HuH-7 (cell line): ENCODE data around the gene REXO1.
"Not testable (repeated sequence)": the region's sequence is repeated elsewhere in the genome, so short reads cannot be mapped to it uniquely, and the experiment has no call there.

Source experiments
- DNase-seq: peaks from one replicate; pipeline ENCODE4 v3.0.0; 2011; ENCODE audit warnings: low spot score

REXO1 gene

GRCh38 chr19:1876496-1877279, 28.4 kb upstream of the REXO1 start:
- not testable (repeated sequence) for DNase-seq

- DNase-seq = peak; percentile 86
Observed at GRCh38 chr19:1875646-1876495, 27.6 kb upstream of the REXO1 start.

DNA sequence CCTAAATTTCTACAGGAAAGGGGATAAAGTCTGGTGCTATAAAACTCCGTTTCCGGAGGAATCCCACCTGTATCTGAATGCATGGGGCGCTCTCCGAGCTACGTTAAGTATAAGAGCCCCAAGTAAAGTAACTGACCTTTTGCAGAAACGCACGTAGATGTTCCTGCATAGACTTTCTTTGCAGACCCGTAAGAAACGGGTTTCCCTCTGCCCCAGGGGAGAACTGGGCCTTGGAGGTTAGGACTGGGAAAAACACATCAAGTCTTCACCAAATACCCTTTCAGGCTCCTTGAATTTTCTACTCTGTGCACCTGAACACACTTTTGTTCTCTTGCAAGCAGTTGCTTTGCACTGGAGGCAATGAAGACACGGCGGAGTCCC, 27.0 kb upstream of the REXO1 start:
- DNase-seq = not testable (repeated sequence)

- DNase-seq = no peak
Observed at GRCh38 chr19:1874554-1875185, 26.4 kb upstream of the REXO1 start.

- no peak for DNase-seq
Observed at GRCh38 chr19:1873524-1874473, 25.5 kb upstream of the REXO1 start.

DNA sequence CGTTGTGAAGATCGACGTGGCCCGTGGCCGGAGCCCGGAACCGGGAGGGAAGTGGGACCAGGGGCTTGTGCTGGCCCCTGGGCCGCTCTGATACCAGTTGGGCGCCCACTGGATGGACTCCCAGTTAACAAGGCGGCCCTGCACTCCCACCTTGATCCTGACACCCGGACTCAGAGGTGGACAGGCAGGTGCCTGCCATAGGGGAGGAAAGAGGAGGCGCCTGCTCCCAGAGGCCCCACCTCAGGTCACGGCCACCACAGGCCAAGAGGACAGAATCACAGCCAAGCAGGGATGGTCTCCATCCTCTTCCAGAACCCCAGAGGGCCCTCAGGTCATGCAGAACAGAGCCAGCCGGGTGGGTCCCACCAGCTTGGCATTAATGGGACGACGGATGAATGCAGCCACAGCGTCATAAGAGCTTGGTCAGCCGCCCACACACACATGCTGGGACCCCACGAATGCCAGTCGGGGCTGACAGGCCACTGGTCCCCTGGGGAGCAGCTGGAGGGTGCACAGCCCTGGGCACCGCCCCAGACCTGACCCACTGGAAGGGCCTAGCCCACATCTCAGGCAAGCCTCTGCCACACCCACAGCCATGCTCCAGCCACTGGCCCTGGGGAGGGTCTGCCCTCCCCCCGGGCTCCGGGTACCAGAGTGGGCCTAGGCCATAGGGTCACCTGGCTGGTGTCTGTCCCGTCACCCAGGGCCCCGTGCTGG, 24.7 kb upstream of the REXO1 start:
- no peak for DNase-seq

GRCh38 chr19:1871630-1872029, 23.3 kb upstream of the REXO1 start:
- DNase-seq = no peak

DNA sequence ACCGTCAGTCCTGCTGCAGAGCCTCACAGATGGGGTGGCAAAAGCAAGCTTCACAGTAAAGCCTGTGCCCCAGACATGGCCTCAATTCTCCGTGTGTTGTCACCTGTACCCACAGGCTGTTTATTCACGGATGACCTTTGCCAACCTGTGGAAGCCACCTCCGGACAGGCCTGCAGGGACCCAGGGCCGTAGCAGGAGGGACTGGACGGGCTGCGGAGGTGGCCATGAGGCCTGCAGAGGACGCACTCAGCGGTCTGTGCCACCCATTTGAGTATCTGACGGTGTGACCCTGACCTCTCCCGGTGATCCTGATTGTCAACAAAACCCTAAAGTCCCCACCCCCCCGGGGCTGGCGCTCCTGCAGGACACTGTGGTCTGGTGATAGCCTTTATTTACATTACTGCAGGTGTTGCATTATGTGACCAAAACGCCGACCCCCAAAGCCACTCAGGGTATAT, 22.9 kb upstream of the REXO1 start:
- peak; percentile 56 for DNase-seq

DNA sequence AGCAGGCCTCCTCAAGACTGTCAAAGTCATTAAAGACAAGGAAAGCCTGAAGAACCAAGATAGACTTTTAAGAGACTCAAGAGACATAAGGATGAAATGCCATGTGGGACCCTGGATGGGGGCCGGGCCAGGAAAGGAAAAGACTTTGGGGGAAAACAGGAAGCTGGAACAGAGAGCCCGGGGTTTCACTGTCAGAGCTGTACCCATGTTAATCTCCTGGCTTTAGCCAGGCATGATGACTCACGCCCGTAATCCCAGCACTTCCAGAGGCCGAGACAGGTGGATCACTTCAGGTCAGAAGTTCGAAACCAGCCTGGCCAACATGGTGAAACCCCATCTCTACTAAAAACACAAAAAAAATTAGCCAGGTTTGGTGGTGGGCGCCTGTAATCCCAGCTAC, 20.7 kb upstream of the REXO1 start:
- no peak for DNase-seq

DNA sequence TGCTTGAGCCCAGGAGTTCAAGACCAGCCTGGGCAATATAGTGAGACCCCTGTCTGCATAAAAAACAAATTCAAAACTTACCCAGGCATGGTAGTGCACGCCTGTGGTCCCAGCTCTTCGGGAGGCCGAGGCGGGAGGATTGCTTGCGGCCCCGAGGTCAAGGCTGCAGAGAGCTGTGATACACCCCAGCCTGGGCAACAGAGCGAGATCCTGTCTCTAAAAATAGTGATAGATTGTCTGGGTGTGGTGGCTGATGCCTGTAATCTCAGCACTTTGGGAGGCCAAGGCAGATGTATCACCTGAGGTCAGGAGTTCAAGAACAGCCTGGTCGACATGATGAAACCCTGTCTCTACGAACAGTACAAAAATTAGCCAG, 19.1 kb upstream of the REXO1 start:
- no peak for DNase-seq

DNA sequence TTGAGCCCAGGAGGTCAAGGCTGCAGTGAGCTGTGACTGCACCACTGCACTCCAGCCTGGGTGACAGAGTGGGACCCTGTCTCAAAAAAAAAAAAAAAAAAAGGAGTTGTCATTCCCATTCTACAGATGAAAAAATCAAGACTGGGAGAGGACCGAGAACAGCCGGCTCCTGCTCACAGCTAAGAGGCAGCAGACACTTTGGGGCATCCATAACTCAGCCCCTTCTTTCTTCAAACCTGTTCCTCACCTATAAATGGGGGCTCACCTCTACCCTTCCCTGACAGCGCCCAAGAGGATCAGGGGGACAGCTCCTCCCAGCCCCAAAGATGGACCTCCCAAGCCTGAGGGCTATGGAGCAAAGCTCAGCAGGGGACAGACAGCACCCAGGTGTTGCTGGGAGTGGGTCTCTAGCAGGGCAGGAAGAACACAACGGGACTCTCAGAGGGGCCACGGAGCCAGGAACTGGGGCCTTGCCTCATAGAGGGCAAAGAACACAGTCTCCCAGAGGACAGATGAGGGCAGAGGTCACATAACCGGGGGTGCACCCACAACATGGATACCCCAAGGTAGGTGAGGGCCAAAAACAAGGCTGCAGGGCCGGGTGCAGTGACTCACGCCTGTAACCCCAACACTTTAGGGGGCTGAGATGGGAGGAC, 18.5 kb upstream of the REXO1 start:
- DNase-seq = no peak

- no peak for DNase-seq
Observed at GRCh38 chr19:1865172-1866010, 17.1 kb upstream of the REXO1 start.

- peak; percentile 78 for DNase-seq
Observed at GRCh38 chr19:1864480-1865171, 16.3 kb upstream of the REXO1 start.

DNA sequence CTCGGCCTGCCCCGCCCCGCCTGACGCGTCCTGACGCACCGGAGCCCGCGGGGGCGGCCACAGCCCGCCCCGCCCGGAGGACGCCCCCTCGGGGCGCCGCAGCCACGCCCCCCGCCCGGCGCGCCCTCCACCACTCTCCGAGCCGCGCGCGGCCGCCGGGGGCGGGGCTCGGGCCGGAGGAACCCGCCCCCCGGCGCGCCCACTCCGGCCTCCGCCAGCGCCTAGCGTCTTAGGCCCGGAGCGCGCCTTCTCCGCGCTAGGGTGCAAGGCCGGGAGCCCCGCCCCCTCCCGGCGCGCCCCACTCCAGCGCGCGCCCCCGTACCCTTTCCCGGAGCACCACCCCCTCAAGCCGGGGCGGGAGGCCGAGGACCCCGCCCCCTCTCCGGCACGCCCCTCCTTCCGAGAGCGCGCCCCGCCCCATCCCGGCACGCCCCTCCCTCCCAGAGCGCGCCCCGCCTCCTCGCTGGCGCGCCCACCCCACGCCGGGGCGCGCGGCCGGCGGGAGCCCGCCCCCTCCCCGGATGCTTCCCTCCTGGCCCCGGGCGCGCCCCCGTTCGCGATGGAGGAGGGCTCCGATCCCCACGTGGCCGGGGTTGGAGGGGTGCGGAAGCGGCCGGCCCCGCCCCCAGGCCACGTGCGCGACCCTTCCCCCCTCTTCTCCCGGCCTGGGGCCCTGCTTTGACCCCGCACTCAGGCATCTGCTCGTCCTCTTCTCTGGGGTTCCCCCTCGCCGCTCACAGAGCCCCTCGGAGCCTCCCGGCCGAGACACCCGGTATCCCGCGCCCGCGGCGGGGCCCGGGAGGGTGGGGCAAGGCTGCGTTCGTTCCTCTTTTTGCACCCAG, 15.6 kb upstream of the REXO1 start:
- peak; percentile 91 for DNase-seq

- no peak for DNase-seq
Observed at GRCh38 chr19:1863328-1863637, 15.0 kb upstream of the REXO1 start, which contains the start of gene KLF16. Gene KLF16, minus strand, starts transcription at chr19:1863579. Its CDS starts 82 bp downstream, at chr19:1863497.

- no peak for DNase-seq
Observed at GRCh38 chr19:1862424-1863327, 14.4 kb upstream of the REXO1 start.

DNA sequence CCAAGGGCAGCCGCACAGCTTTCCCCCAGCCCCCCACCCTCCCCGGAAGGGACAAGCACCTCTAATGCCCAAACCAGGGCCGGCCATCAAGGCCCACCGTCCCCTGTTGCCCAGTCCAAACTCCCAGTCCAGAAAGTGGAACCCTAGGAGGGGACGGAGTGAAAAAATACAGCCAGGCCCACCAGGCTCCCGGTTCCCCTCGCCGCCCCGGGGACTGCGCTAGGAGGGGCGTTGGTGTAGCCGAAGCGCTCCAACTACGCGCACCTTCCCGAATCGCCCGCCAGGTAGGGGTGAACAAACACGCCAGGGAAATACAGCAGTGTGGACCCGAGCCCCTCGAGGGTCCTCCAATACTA, 13.8 kb upstream of the REXO1 start:
- no peak for DNase-seq
